Measurements from ENCODE around the gene SLC5A3.

- TF ChIP-seq POLR2A (IDR thresholded peaks at IDR 0.05) (no peak), CTCF (IDR thresholded peaks at IDR 0.05) (no peak)
These were observed 9.4 kb downstream of the SLC5A3 start for GRCh38 chr21:34082769-34083168.
